IPS-18c (cell line): Measurements from ENCODE around the gene F2R.
"Not testable (repeated sequence)": the region's sequence is repeated elsewhere in the genome, so short reads cannot be mapped to it uniquely, and the experiment has no call there.

Source experiments
- H3K4me3 ChIP-seq: 2 replicates; pipeline ENCODE4 v1.7.0; 2013; ENCODE audit warnings: low read depth, mild to moderate bottlenecking, low read length, moderate library complexity; ENCODE audit not compliant: insufficient read depth
- H3K9me3 ChIP-seq: one replicate; pipeline ENCODE4 v1.6.1; 2013; ENCODE audit warnings: mild to moderate bottlenecking, low read length, moderate library complexity; ENCODE audit not compliant: control insufficient read depth, insufficient read depth

F2R gene

DNA sequence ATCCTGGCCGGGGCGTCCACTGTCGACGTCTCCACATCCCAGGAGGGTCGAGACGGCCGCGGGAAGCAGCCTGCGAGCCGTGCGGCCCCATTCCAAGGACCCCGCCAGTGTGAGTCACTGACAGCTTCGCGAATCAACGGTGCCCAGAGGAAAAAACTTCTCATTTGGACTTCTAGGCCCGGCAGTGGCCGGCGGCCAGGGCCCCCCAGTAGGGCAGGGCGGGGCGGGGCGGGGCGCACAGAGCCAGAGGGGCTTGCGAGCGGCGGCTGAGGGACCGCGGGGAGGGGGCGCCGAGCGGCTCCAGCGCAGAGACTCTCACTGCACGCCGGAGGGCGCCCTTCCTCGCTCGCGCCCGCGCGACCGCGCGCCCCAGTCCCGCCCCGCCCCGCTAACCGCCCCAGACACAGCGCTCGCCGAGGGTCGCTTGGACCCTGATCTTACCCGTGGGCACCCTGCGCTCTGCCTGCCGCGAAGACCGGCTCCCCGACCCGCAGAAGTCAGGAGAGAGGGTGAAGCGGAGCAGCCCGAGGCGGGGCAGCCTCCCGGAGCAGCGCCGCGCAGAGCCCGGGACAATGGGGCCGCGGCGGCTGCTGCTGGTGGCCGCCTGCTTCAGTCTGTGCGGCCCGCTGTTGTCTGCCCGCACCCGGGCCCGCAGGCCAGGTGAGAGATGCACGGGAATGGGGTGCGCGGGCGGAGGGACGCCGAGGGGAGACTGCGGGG is at the start of gene F2R:
F2R (plus strand) TSS at position 391 of the 720 bp plus-strand sequence; CDS start at position 573, 182 bp downstream.
- Histone ChIP-seq H3K4me3 (peak within 1 kb of the TSS; percentile 93), H3K9me3 (no peaks in the 10 kb centered on the region)

DNA sequence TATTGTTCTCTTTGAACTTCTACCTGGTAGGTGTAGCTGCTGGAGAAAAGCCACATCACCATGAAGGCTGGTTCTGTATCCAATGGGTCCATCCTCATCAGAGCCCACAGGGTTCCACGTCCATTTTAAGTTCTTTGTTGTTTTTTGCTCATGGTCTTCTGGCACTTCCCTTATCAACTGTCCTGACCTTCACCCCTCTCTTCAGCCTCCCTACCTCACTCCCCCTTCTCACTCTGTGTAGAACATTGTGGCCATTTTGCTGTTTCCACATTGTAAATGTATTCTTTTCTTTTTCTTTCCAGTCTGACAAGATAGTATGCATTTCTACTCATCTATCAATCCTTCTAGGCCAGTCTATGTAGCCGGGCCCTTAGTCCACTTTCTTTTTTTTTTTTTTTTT is 48.4 kb upstream of the F2R start:
- Histone ChIP-seq H3K9me3 (no peaks in the 10 kb centered on the region), H3K4me3 (no peak overlapping the region)

GRCh38 chr5:76669245-76669644 is 46.7 kb upstream of the F2R start:
- Histone ChIP-seq H3K4me3 (no peak overlapping the region), H3K9me3 (no peaks in the 10 kb centered on the region)

GRCh38 chr5:76670508-76670907 is 45.4 kb upstream of the F2R start:
- no peaks in the 10 kb centered on the region for H3K9me3 ChIP-seq
- no peak overlapping the region for H3K4me3 ChIP-seq

- no peak overlapping the region for H3K4me3 ChIP-seq
- H3K9me3 ChIP-seq: no peaks in the 10 kb centered on the region
Observed at GRCh38 chr5:76672242-76672641, 43.7 kb upstream of the F2R start.

- no peaks in the 10 kb centered on the region for H3K9me3 ChIP-seq
- no peak overlapping the region for H3K4me3 ChIP-seq
Observed at GRCh38 chr5:76673125-76673524, 42.8 kb upstream of the F2R start.

- H3K4me3 ChIP-seq: no peak overlapping the region
- H3K9me3 ChIP-seq: no peaks in the 10 kb centered on the region
Observed at GRCh38 chr5:76674330-76675066, 41.4 kb upstream of the F2R start.

DNA sequence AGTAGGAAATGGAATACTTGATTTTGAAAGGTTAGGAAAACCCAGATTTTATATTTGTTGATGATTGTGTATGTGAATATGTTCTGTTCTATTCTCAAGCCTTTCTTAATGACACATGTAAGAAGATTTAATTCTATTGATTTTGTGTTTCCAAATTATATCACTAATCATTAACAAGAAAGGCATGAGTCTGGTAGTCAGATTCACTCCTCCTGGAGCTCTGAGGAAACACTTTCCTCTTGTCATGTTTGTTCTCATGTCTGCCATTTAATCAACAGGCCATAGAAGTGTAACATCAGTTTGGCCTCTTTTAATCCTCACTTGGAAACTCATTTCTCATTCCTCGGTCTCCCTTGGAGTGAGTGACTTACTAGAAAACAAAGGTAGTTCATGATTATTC is 40.6 kb upstream of the F2R start:
- no peak overlapping the region for H3K4me3 ChIP-seq
- H3K9me3 ChIP-seq: no peaks in the 10 kb centered on the region

DNA sequence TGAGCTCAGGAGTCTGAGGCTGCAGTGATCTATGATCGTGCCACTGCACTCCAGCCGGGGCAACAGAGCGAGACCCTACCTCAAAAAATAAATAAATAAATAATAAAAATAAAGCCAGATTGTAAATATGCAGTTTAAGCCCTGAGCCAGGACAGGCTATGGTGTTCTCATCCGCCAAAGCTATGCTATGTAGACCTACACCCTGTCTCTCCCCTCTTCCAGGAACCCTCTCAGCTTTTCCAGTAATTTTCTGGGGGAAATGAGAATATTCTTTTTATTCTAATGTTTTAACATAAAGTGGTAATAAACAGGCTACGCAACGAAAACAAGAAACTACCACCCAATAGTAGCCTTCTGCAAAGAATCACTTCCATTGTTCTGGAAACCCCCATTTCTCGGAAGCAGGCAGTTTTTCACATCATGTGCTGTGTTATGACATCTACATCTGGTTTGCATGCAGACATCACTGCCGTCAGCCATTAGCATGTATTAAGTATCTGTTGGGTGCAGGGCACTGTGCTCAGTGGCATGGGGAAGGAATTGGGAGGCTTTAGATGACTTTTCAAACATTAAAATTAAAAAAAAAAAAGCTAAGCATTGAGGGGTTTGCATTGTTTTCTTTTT is 38.0 kb upstream of the F2R start:
- Histone ChIP-seq H3K9me3 (no peaks in the 10 kb centered on the region), H3K4me3 (no peak overlapping the region)

DNA sequence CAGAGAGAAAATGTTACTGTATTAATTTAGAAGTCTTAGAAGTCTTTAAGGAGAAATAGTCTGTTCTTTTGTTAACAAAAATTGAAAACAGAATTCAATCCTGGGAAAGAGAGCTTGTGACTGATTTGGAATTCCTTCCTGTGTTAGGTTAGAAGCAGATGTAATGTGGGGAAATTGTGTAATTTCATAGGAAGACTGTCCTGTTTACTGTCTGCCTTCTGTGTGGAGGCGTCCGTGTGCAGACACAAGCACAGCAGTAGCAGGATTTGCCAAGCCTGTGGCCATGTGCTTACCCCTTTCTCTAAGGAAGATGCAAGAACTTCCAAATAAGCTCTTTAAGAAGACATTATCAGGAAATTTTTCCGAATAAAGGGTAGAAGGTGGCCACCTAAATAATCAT is 36.7 kb upstream of the F2R start:
- no peaks in the 10 kb centered on the region for H3K9me3 ChIP-seq
- no peak overlapping the region for H3K4me3 ChIP-seq

- not testable (repeated sequence) for H3K9me3 ChIP-seq, H3K4me3 ChIP-seq
Observed at GRCh38 chr5:76680826-76681225, 35.1 kb upstream of the F2R start.

DNA sequence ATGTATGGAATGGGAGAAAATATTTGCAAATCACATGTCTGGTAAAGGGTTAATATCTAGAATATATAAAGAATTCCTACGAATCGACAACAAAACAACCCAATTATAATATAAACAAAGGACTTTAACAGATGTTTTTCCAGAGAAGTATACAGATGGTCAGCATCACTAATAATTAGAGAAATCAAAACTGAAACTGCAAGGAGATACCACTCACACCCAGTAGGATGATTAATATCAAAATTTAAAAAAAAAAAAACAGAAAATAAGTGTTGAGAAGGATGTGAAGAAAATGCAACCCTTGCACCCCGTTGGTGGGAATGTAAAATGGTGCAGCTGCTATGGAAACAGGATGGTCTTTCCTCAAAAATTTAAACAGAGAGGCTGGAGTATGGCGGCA is 34.6 kb upstream of the F2R start:
- H3K9me3 ChIP-seq: no peaks in the 10 kb centered on the region
- no peak overlapping the region for H3K4me3 ChIP-seq

GRCh38 chr5:76682387-76682786 is 33.5 kb upstream of the F2R start:
- H3K9me3 ChIP-seq: no peaks in the 10 kb centered on the region
- no peak overlapping the region for H3K4me3 ChIP-seq

- no peaks in the 10 kb centered on the region for H3K9me3 ChIP-seq
- no peak overlapping the region for H3K4me3 ChIP-seq
Observed at GRCh38 chr5:76683816-76684731, 31.9 kb upstream of the F2R start.

GRCh38 chr5:76684756-76685519 is 31.0 kb upstream of the F2R start:
- Histone ChIP-seq H3K4me3 (no peak overlapping the region), H3K9me3 (no peaks in the 10 kb centered on the region)

DNA sequence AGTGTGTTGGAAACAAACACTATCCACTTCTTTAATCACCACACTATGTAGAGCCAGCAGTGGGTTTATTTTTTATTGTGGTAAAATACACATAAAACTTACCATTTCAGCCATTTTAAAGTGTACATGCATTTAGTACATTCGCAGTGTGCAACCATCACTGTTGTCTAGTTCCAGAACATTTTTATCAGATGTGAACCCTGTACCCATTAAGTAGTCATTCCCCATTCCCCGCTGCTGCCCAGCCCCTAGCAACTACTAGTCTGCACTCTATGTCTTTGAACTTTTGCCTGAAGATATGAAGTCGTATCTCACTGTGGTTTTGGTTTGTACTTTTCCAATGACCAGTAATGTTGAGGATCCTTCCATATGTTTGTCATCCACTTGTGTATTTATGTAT is 30.2 kb upstream of the F2R start:
- Histone ChIP-seq H3K4me3 (no peak overlapping the region), H3K9me3 (no peaks in the 10 kb centered on the region)

DNA sequence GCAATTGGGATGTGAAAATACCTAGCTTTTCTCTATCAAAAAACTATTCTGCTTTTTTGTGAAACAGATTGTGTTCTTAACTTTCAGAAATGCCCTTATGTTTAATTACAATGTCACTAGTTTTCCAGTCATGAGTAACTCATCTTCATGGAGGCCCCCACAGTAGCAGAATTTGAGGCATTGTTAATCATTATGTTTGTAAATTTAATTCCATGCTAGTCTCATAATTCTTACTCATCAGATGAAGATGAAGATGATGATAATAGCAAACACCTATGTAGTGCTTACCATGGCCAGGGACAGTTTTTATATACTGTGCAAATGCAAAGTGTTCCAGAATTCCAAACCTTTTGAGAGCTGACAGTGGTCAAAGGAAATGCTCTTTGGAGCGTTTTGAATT is 27.7 kb upstream of the F2R start:
- Histone ChIP-seq H3K4me3 (no peak overlapping the region), H3K9me3 (no peaks in the 10 kb centered on the region)
